ENCODE measurements around the gene ALPG.
"Not testable (repeated sequence)": the region's sequence is repeated elsewhere in the genome, so short reads cannot be mapped to it uniquely, and the experiment has no call there.

ALPG gene

GRCh38 chr2:232406556-232407310 lies at the start of gene ALPG:
Gene ALPG (plus strand): TSS chr2:232406844. CDS start chr2:232406895, 51 bp downstream.
- no peak for DNase-seq (ENCODE audit: low read depth in 2 of 2, low spot score in 1 of 2)

- no peak for DNase-seq (ENCODE audit: low read depth in 2 of 2, low spot score in 1 of 2)
Observed at GRCh38 chr2:232361646-232362045, 45.0 kb upstream of the ALPG start.

GRCh38 chr2:232362174-232362900 lies 44.3 kb upstream of the ALPG start:
- no peak for DNase-seq (ENCODE audit: low read depth in 2 of 2, low spot score in 1 of 2)

- not testable (repeated sequence) for DNase-seq (ENCODE audit: low read depth in 2 of 2, low spot score in 1 of 2)
Observed at GRCh38 chr2:232363064-232363783, 43.4 kb upstream of the ALPG start.

GRCh38 chr2:232363784-232364615 lies 42.6 kb upstream of the ALPG start:
- no peak for DNase-seq (ENCODE audit: low read depth in 2 of 2, low spot score in 1 of 2)

GRCh38 chr2:232364806-232365594 lies 41.6 kb upstream of the ALPG start:
- not testable (repeated sequence) for DNase-seq (ENCODE audit: low read depth in 2 of 2, low spot score in 1 of 2)

- DNase-seq (ENCODE audit: low read depth in 2 of 2, low spot score in 1 of 2), result no peak
Observed at GRCh38 chr2:232365621-232366321, 40.9 kb upstream of the ALPG start.

- DNase-seq (ENCODE audit: low read depth in 2 of 2, low spot score in 1 of 2), result not testable (repeated sequence)
Observed at GRCh38 chr2:232366461-232366860, 40.2 kb upstream of the ALPG start.

- no peak for DNase-seq (ENCODE audit: low read depth in 2 of 2, low spot score in 1 of 2)
Observed at GRCh38 chr2:232367016-232367415, 39.6 kb upstream of the ALPG start.

GRCh38 chr2:232367591-232368233 lies 38.9 kb upstream of the ALPG start:
- no peak for DNase-seq (ENCODE audit: low read depth in 2 of 2, low spot score in 1 of 2)

GRCh38 chr2:232368311-232368731 lies 38.3 kb upstream of the ALPG start:
- no peak for DNase-seq (ENCODE audit: low read depth in 2 of 2, low spot score in 1 of 2)

- DNase-seq (ENCODE audit: low read depth in 2 of 2, low spot score in 1 of 2), result no peak
Observed at GRCh38 chr2:232369126-232369951, 37.3 kb upstream of the ALPG start.

- DNase-seq (ENCODE audit: low read depth in 2 of 2, low spot score in 1 of 2), result not testable (repeated sequence)
Observed at GRCh38 chr2:232370007-232370406, 36.6 kb upstream of the ALPG start.

- DNase-seq (ENCODE audit: low read depth in 2 of 2, low spot score in 1 of 2), result no peak
Observed at GRCh38 chr2:232372231-232373208, 34.1 kb upstream of the ALPG start.

- DNase-seq (ENCODE audit: low read depth in 2 of 2, low spot score in 1 of 2), result no peak
Observed at GRCh38 chr2:232374356-232374755, 32.3 kb upstream of the ALPG start.

- DNase-seq (ENCODE audit: low read depth in 2 of 2, low spot score in 1 of 2), result no peak
Observed at GRCh38 chr2:232375164-232375563, 31.5 kb upstream of the ALPG start.

GRCh38 chr2:232376260-232376659 lies 30.4 kb upstream of the ALPG start:
- DNase-seq (ENCODE audit: low read depth in 2 of 2, low spot score in 1 of 2), result no peak
